Hepatocyte (in vitro differentiated cells): ENCODE data around the gene IGFBPL1.

Source experiments
- EZH2 ChIP-seq: fragments of 200-600 bp; sonication (generic); IDR thresholded peaks from 2 replicates; pipeline ENCODE4 v1.6.1; 2016; ENCODE audit warnings: antibody characterized with exemption, mild to moderate bottlenecking, borderline replicate concordance
- EZH2phosphoT487 ChIP-seq: fragments of 200-600 bp; sonication (generic); IDR thresholded peaks from one replicate; pipeline ENCODE4 v1.6.1; 2018; ENCODE audit warnings: antibody characterized with exemption, mild to moderate bottlenecking, low read depth, moderate library complexity; ENCODE audit not compliant: unreplicated experiment, severe bottlenecking

DNA sequence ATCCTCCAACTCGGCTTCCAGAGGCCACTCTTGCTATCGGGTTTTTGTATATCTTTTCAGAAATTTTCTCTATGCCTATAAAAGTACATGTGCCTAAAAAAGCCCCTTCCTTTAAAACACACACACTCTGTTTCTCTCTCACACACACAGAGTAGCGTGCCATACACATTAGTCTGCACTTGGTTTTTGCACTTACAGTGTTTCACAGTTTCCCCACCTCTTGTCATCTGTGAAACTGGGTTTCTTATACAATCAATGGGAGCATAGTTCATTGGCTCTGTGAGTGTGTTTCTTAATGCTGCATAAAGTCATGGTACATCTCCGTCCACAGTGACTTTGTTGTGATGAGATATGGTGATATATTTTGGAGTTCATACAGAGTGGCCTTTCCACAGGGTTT lies 664 bp upstream of the IGFBPL1 start:
- TF ChIP-seq EZH2phosphoT487 (no peak), EZH2 (no peak)
